Measurements from ENCODE around the gene DNAJA3. TPM values are rescaled to one million over a fixed set of nuclear protein-coding genes. Genes with fewer than 3 reads are reported as not detected.

The DNAJA3 gene
- total RNA-seq, 1 experiment from 2014 or later = 64.1 TPM

DNA sequence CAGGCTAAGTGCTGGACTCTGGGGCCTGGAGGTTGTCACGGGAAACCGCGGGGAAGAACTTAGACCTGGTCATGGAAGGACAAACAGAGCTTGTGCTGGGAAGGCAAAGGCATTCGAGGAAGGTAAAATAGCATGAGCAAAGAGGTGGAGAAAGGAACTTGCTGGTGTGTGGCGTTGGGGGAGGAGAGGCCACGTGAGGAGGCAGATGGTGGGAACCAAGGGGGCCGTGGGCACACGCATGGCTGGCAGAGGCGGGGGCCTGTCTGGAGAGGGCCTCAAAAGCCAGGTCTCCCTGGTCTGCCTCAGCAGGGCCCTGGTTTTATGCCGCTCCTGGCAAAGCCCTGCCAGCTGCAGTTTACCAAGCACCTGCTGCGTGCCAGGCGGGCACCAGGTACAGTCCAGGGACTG, 24.6 kb upstream of the DNAJA3 start:
- Mint-ChIP-seq H3K9me3 (no peaks in the 10 kb centered on the region), H3K36me3 (no peaks in the 10 kb centered on the region), H3K4me3 (no peak overlapping the region), H3K27ac (peak overlapping the region; percentile 75), H3K27me3 (ENCODE audit: low read depth) (no peaks in the 10 kb centered on the region), H3K4me1 (peaks cover 6% of the 10 kb centered on the region)
- DNase-seq (ENCODE audit: low spot score) (no peak), ATAC-seq (no peak)
- ChIA-PET CTCF (interaction anchor here (4.7 to 8.7 kb wide), 4 partner anchors 10 to 51 kb away, joined by 102 to 322 read pairs (median 294); partner anchors contain the start of gene PAM16), POLR2A (no interaction called here)
- TF ChIP-seq ZNF317 (CRISPR knock-in tag; IDR thresholded peaks at IDR 0.05; ENCODE audit: borderline replicate concordance, low read depth) (no peak), GTF2I (CRISPR knock-in tag; conservative IDR thresholded peaks at IDR 0.05) (no peak), FOXP1 (CRISPR knock-in tag; IDR thresholded peaks at IDR 0.05; ENCODE audit: borderline replicate concordance) (no peak), GABPB1 (CRISPR knock-in tag; IDR thresholded peaks at IDR 0.05) (no peak), NR2C2 (CRISPR knock-in tag; IDR thresholded peaks at IDR 0.05) (no peak), ELF4 (CRISPR knock-in tag; IDR thresholded peaks at IDR 0.05; ENCODE audit: low read depth) (no peak), ZNF396 (CRISPR knock-in tag; IDR thresholded peaks at IDR 0.05; ENCODE audit: borderline replicate concordance) (no peak), RELA (CRISPR knock-in tag; IDR thresholded peaks at IDR 0.05; ENCODE audit: borderline replicate concordance) (no peak), SMAD3 (CRISPR knock-in tag; IDR thresholded peaks at IDR 0.05; ENCODE audit: borderline replicate concordance) (no peak)
- TF ChIP-seq, protein P1, sequence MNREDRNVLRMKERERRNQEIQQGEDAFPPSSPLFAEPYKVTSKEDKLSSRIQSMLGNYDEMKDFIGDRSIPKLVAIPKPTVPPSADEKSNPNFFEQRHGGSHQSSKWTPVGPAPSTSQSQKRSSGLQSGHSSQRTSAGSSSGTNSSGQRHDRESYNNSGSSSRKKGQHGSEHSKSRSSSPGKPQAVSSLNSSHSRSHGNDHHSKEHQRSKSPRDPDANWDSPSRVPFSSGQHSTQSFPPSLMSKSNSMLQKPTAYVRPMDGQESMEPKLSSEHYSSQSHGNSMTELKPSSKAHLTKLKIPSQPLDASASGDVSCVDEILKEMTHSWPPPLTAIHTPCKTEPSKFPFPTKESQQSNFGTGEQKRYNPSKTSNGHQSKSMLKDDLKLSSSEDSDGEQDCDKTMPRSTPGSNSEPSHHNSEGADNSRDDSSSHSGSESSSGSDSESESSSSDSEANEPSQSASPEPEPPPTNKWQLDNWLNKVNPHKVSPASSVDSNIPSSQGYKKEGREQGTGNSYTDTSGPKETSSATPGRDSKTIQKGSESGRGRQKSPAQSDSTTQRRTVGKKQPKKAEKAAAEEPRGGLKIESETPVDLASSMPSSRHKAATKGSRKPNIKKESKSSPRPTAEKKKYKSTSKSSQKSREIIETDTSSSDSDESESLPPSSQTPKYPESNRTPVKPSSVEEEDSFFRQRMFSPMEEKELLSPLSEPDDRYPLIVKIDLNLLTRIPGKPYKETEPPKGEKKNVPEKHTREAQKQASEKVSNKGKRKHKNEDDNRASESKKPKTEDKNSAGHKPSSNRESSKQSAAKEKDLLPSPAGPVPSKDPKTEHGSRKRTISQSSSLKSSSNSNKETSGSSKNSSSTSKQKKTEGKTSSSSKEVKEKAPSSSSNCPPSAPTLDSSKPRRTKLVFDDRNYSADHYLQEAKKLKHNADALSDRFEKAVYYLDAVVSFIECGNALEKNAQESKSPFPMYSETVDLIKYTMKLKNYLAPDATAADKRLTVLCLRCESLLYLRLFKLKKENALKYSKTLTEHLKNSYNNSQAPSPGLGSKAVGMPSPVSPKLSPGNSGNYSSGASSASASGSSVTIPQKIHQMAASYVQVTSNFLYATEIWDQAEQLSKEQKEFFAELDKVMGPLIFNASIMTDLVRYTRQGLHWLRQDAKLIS (CRISPR knock-in tag; IDR thresholded peaks at IDR 0.05; ENCODE audit: borderline replicate concordance) = no peak
- TF ChIP-seq, protein P2, sequence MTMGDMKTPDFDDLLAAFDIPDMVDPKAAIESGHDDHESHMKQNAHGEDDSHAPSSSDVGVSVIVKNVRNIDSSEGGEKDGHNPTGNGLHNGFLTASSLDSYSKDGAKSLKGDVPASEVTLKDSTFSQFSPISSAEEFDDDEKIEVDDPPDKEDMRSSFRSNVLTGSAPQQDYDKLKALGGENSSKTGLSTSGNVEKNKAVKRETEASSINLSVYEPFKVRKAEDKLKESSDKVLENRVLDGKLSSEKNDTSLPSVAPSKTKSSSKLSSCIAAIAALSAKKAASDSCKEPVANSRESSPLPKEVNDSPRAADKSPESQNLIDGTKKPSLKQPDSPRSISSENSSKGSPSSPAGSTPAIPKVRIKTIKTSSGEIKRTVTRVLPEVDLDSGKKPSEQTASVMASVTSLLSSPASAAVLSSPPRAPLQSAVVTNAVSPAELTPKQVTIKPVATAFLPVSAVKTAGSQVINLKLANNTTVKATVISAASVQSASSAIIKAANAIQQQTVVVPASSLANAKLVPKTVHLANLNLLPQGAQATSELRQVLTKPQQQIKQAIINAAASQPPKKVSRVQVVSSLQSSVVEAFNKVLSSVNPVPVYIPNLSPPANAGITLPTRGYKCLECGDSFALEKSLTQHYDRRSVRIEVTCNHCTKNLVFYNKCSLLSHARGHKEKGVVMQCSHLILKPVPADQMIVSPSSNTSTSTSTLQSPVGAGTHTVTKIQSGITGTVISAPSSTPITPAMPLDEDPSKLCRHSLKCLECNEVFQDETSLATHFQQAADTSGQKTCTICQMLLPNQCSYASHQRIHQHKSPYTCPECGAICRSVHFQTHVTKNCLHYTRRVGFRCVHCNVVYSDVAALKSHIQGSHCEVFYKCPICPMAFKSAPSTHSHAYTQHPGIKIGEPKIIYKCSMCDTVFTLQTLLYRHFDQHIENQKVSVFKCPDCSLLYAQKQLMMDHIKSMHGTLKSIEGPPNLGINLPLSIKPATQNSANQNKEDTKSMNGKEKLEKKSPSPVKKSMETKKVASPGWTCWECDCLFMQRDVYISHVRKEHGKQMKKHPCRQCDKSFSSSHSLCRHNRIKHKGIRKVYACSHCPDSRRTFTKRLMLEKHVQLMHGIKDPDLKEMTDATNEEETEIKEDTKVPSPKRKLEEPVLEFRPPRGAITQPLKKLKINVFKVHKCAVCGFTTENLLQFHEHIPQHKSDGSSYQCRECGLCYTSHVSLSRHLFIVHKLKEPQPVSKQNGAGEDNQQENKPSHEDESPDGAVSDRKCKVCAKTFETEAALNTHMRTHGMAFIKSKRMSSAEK (CRISPR knock-in tag; IDR thresholded peaks at IDR 0.05; ENCODE audit: borderline replicate concordance) = no peak
- TF ChIP-seq, protein P3, sequence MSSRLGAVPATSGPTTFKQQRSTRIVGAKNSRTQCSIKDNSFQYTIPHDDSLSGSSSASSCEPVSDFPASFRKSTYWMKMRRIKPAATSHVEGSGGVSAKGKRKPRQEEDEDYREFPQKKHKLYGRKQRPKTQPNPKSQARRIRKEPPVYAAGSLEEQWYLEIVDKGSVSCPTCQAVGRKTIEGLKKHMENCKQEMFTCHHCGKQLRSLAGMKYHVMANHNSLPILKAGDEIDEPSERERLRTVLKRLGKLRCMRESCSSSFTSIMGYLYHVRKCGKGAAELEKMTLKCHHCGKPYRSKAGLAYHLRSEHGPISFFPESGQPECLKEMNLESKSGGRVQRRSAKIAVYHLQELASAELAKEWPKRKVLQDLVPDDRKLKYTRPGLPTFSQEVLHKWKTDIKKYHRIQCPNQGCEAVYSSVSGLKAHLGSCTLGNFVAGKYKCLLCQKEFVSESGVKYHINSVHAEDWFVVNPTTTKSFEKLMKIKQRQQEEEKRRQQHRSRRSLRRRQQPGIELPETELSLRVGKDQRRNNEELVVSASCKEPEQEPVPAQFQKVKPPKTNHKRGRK (CRISPR knock-in tag; IDR thresholded peaks at IDR 0.05; ENCODE audit: borderline replicate concordance) = no peak
- TF ChIP-seq, protein P4, sequence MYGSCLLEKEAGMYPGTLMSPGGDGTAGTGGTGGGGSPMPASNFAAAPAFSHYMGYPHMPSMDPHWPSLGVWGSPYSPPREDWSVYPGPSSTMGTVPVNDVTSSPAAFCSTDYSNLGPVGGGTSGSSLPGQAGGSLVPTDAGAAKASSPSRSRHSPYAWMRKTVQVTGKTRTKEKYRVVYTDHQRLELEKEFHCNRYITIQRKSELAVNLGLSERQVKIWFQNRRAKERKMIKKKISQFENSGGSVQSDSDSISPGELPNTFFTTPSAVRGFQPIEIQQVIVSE (CRISPR knock-in tag; IDR thresholded peaks at IDR 0.05; ENCODE audit: borderline replicate concordance) = no peak
- TF ChIP-seq, protein P5, sequence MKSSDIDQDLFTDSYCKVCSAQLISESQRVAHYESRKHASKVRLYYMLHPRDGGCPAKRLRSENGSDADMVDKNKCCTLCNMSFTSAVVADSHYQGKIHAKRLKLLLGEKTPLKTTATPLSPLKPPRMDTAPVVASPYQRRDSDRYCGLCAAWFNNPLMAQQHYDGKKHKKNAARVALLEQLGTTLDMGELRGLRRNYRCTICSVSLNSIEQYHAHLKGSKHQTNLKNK (CRISPR knock-in tag; IDR thresholded peaks at IDR 0.05) = no peak
- TF ChIP-seq, protein P6, sequence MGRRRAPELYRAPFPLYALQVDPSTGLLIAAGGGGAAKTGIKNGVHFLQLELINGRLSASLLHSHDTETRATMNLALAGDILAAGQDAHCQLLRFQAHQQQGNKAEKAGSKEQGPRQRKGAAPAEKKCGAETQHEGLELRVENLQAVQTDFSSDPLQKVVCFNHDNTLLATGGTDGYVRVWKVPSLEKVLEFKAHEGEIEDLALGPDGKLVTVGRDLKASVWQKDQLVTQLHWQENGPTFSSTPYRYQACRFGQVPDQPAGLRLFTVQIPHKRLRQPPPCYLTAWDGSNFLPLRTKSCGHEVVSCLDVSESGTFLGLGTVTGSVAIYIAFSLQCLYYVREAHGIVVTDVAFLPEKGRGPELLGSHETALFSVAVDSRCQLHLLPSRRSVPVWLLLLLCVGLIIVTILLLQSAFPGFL (CRISPR knock-in tag; IDR thresholded peaks at IDR 0.05; ENCODE audit: borderline replicate concordance) = no peak
- TF ChIP-seq, protein P7, sequence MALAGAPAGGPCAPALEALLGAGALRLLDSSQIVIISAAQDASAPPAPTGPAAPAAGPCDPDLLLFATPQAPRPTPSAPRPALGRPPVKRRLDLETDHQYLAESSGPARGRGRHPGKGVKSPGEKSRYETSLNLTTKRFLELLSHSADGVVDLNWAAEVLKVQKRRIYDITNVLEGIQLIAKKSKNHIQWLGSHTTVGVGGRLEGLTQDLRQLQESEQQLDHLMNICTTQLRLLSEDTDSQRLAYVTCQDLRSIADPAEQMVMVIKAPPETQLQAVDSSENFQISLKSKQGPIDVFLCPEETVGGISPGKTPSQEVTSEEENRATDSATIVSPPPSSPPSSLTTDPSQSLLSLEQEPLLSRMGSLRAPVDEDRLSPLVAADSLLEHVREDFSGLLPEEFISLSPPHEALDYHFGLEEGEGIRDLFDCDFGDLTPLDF (CRISPR knock-in tag; IDR thresholded peaks at IDR 0.05) = no peak
- TF ChIP-seq, protein P8, sequence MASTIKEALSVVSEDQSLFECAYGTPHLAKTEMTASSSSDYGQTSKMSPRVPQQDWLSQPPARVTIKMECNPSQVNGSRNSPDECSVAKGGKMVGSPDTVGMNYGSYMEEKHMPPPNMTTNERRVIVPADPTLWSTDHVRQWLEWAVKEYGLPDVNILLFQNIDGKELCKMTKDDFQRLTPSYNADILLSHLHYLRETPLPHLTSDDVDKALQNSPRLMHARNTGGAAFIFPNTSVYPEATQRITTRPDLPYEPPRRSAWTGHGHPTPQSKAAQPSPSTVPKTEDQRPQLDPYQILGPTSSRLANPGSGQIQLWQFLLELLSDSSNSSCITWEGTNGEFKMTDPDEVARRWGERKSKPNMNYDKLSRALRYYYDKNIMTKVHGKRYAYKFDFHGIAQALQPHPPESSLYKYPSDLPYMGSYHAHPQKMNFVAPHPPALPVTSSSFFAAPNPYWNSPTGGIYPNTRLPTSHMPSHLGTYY (CRISPR knock-in tag; IDR thresholded peaks at IDR 0.05) = no peak
- TF ChIP-seq, protein P9, sequence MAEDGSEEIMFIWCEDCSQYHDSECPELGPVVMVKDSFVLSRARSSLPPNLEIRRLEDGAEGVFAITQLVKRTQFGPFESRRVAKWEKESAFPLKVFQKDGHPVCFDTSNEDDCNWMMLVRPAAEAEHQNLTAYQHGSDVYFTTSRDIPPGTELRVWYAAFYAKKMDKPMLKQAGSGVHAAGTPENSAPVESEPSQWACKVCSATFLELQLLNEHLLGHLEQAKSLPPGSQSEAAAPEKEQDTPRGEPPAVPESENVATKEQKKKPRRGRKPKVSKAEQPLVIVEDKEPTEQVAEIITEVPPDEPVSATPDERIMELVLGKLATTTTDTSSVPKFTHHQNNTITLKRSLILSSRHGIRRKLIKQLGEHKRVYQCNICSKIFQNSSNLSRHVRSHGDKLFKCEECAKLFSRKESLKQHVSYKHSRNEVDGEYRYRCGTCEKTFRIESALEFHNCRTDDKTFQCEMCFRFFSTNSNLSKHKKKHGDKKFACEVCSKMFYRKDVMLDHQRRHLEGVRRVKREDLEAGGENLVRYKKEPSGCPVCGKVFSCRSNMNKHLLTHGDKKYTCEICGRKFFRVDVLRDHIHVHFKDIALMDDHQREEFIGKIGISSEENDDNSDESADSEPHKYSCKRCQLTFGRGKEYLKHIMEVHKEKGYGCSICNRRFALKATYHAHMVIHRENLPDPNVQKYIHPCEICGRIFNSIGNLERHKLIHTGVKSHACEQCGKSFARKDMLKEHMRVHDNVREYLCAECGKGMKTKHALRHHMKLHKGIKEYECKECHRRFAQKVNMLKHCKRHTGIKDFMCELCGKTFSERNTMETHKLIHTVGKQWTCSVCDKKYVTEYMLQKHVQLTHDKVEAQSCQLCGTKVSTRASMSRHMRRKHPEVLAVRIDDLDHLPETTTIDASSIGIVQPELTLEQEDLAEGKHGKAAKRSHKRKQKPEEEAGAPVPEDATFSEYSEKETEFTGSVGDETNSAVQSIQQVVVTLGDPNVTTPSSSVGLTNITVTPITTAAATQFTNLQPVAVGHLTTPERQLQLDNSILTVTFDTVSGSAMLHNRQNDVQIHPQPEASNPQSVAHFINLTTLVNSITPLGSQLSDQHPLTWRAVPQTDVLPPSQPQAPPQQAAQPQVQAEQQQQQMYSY (CRISPR knock-in tag; IDR thresholded peaks at IDR 0.05) = no peak
